ENCODE results near the gene PKNOX2.

Gene PKNOX2

DNA sequence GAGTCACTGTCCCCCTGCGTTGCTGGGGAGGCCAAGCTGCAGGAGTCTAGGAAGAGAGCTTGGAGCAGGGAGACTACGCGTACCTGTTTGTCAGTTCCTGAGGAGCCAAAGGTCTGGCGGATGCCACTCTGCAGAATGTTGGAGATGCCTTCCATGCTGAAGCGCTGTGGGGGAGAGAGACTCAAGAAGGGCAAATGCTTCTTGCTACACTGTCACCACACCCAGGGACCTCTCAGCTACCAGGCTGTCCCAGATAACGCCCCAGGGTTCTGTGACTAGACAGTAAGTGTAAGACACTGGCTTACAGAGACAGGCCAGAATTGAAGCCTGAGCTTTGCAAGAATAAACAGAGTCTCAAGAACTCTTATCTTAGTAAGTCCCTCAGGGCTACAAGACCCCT is 289.5 kb downstream of the PKNOX2 start:
- Histone ChIP-seq H3K36me3 (ENCODE audit: insufficient read depth, low read length) (no peaks in the 10 kb centered on the region), H3K27me3 (ENCODE audit: control insufficient read depth in 1 of 2, insufficient read depth in 2 of 2, low read length in 2 of 2) (no peaks in the 10 kb centered on the region), H3K4me1 (ENCODE audit: insufficient read depth, low read length) (peaks cover 11% of the 10 kb centered on the region)

DNA sequence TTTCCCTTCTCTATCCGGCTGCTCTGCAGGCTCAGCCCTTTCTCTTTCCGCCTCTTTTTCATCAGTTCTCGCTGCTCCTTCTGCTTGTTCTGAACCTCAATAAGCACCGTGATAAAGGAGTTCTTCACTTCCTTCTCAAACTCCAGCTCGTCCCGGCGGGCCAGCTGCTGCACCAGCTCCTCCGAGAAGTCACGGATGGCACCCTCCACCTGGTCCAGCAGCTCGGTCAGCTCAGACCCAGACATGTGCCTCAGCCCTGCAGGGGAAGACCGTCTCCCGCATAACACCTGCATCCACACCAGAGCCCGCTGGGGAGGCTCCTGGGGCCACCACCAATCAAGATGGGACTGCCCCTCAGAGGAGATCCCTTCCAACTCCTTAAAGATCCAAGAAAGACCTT is 291.3 kb downstream of the PKNOX2 start:
- H3K27ac ChIP-seq (ENCODE audit: low read depth, low read length), result no peak overlapping the region
- no peaks in the 10 kb centered on the region for H3K36me3 ChIP-seq (ENCODE audit: insufficient read depth, low read length)
- no peaks in the 10 kb centered on the region for H3K27me3 ChIP-seq (ENCODE audit: control insufficient read depth in 1 of 2, insufficient read depth in 2 of 2, low read length in 2 of 2)
- H3K4me1 ChIP-seq (ENCODE audit: insufficient read depth, low read length), result peaks cover 11% of the 10 kb centered on the region
- H3K9me3 ChIP-seq (ENCODE audit: low read length), result no peaks in the 10 kb centered on the region
- no peak overlapping the region for H3K4me3 ChIP-seq (ENCODE audit: low read depth in 1 of 2, low read length in 2 of 2)
- no peak overlapping the region for H3K9ac ChIP-seq (ENCODE audit: low read length)

More for the DNA sequence above, 289.5 kb downstream of the PKNOX2 start:
- no peaks in the 10 kb centered on the region for H3K9me3 ChIP-seq (ENCODE audit: low read length)
- no peak overlapping the region for H3K4me3 ChIP-seq (ENCODE audit: low read depth in 1 of 2, low read length in 2 of 2)
- H3K27ac ChIP-seq (ENCODE audit: low read depth, low read length), result no peak overlapping the region
- H3K9ac ChIP-seq (ENCODE audit: low read length), result no peak overlapping the region

DNA sequence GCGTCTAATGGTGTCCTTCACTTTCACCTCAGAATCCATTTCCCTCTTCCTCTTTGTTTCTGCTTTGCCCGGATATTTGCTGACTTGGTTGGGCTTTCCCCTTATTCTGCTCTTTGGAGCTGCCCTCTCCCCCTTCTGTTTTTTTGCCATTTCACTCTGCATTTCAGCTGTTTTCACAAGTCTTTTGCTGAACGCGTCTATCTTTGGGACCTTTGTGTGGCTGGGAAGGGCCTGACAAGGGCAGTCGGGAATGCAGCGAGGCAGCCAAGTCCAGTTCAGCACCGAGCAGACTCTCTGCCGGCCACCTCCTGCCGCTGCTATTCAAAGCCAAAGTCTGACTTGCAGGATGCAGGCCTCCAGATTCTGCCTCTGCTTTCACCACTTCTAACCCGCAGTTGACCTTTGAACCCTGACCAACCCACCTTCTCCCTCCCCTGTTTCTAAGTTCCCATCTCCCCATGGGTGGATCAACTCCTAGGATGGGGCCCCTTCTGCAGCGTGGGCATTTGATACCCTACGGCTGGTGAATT is 293.3 kb downstream of the PKNOX2 start:
- no peak overlapping the region for H3K4me3 ChIP-seq (ENCODE audit: low read depth in 1 of 2, low read length in 2 of 2)
- H3K36me3 ChIP-seq (ENCODE audit: insufficient read depth, low read length), result no peaks in the 10 kb centered on the region
- H3K27me3 ChIP-seq (ENCODE audit: control insufficient read depth in 1 of 2, insufficient read depth in 2 of 2, low read length in 2 of 2), result no peaks in the 10 kb centered on the region
- H3K9me3 ChIP-seq (ENCODE audit: low read length), result no peaks in the 10 kb centered on the region
- H3K9ac ChIP-seq (ENCODE audit: low read length), result no peak overlapping the region
- peaks cover 5% of the 10 kb centered on the region for H3K4me1 ChIP-seq (ENCODE audit: insufficient read depth, low read length)
- no peak overlapping the region for H3K27ac ChIP-seq (ENCODE audit: low read depth, low read length)

DNA sequence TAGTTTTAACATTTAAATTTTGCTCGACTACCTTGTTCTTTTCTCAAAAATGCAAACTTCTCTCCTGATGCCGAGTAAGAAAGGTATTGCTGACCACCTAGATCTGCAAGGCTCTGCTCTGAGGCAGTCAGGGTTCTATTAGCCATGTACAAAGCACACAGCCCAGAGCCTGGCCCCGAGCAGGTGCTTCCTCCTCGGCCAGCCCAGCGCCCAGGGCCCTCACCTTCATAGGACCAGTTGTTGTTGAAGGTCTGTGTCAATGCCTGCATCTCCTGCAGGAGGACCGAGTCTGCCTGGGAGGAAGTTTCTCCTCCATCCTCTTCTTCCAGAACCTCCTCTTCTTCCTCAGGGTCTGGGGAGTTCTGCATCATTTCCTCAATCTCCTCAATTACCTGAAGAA is 295.7 kb downstream of the PKNOX2 start:
- H3K9me3 ChIP-seq (ENCODE audit: low read length), result no peaks in the 10 kb centered on the region
- no peaks in the 10 kb centered on the region for H3K36me3 ChIP-seq (ENCODE audit: insufficient read depth, low read length)
- peaks cover 5% of the 10 kb centered on the region for H3K4me1 ChIP-seq (ENCODE audit: insufficient read depth, low read length)
- H3K9ac ChIP-seq (ENCODE audit: low read length), result no peak overlapping the region
- H3K27me3 ChIP-seq (ENCODE audit: control insufficient read depth in 1 of 2, insufficient read depth in 2 of 2, low read length in 2 of 2), result no peaks in the 10 kb centered on the region
- H3K27ac ChIP-seq (ENCODE audit: low read depth, low read length), result no peak overlapping the region
- H3K4me3 ChIP-seq (ENCODE audit: low read depth in 1 of 2, low read length in 2 of 2), result no peak overlapping the region

- Histone ChIP-seq H3K27ac (ENCODE audit: low read depth, low read length) (no peak overlapping the region), H3K9ac (ENCODE audit: low read length) (no peak overlapping the region), H3K27me3 (ENCODE audit: control insufficient read depth in 1 of 2, insufficient read depth in 2 of 2, low read length in 2 of 2) (no peaks in the 10 kb centered on the region), H3K4me1 (ENCODE audit: insufficient read depth, low read length) (no peaks in the 10 kb centered on the region), H3K4me3 (ENCODE audit: low read depth in 1 of 2, low read length in 2 of 2) (no peak overlapping the region), H3K36me3 (ENCODE audit: insufficient read depth, low read length) (peaks cover 5% of the 10 kb centered on the region), H3K9me3 (ENCODE audit: low read length) (no peaks in the 10 kb centered on the region)
These were observed 299.2 kb downstream of the PKNOX2 start for GRCh38 chr11:125463590-125464269.

DNA sequence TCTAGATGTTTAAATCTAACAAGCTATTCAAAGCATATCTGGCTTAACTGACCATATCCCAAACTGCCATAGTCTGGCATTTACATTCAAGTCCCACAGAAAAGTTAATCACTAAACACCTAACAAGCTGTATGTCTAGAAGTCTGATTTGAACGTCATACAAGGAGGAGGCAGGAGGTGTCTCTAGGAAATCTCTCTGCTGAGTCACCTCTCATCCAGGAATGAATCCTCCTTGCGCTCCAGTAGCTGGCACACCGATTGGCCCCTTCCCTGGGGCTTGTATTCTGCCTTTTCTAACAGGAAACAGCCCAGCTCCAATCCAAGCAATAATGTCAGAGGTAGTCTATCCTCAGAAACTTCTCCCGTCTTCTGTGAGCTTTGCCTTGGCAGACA is 299.7 kb downstream of the PKNOX2 start:
- Histone ChIP-seq H3K27ac (ENCODE audit: low read depth, low read length) (no peak overlapping the region), H3K9me3 (ENCODE audit: low read length) (no peaks in the 10 kb centered on the region), H3K9ac (ENCODE audit: low read length) (no peak overlapping the region)

GRCh38 chr11:125464666-125465065 is 300.1 kb downstream of the PKNOX2 start:
- Histone ChIP-seq H3K36me3 (ENCODE audit: insufficient read depth, low read length) (peaks cover 6% of the 10 kb centered on the region), H3K4me3 (ENCODE audit: low read depth in 1 of 2, low read length in 2 of 2) (no peak overlapping the region), H3K9me3 (ENCODE audit: low read length) (no peaks in the 10 kb centered on the region), H3K9ac (ENCODE audit: low read length) (no peak overlapping the region), H3K4me1 (ENCODE audit: insufficient read depth, low read length) (no peaks in the 10 kb centered on the region), H3K27me3 (ENCODE audit: control insufficient read depth in 1 of 2, insufficient read depth in 2 of 2, low read length in 2 of 2) (no peaks in the 10 kb centered on the region), H3K27ac (ENCODE audit: low read depth, low read length) (no peak overlapping the region)

More for the DNA sequence above, 299.7 kb downstream of the PKNOX2 start:
- Histone ChIP-seq H3K4me3 (ENCODE audit: low read depth in 1 of 2, low read length in 2 of 2) (no peak overlapping the region), H3K36me3 (ENCODE audit: insufficient read depth, low read length) (peaks cover 6% of the 10 kb centered on the region), H3K27me3 (ENCODE audit: control insufficient read depth in 1 of 2, insufficient read depth in 2 of 2, low read length in 2 of 2) (no peaks in the 10 kb centered on the region), H3K4me1 (ENCODE audit: insufficient read depth, low read length) (no peaks in the 10 kb centered on the region)

GRCh38 chr11:125465255-125465654 is 300.7 kb downstream of the PKNOX2 start:
- Histone ChIP-seq H3K9ac (ENCODE audit: low read length) (no peak overlapping the region), H3K4me3 (ENCODE audit: low read depth in 1 of 2, low read length in 2 of 2) (no peak overlapping the region), H3K4me1 (ENCODE audit: insufficient read depth, low read length) (no peaks in the 10 kb centered on the region), H3K27me3 (ENCODE audit: control insufficient read depth in 1 of 2, insufficient read depth in 2 of 2, low read length in 2 of 2) (no peaks in the 10 kb centered on the region), H3K9me3 (ENCODE audit: low read length) (no peaks in the 10 kb centered on the region), H3K27ac (ENCODE audit: low read depth, low read length) (no peak overlapping the region), H3K36me3 (ENCODE audit: insufficient read depth, low read length) (peaks cover 6% of the 10 kb centered on the region)

DNA sequence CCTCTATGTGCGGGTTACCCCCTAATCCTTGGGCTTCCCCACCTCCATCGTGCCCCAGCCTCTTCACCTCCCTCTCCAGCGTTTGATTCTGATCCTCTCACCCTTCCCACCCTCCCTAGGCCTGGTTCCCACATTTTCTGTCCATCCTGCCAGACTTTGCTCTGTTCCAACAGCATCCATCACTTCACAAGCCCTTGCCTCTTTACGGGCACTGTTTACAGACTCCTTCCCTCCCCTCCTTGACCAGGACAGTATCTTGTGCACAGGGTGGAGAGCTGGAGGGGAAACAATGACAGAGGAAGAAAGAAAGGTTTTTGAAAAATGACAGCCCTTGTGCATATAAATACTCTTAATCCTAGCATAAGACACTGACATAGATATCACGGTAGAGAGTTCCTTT is 301.1 kb downstream of the PKNOX2 start:
- Histone ChIP-seq H3K4me3 (ENCODE audit: low read depth in 1 of 2, low read length in 2 of 2) (no peak overlapping the region), H3K36me3 (ENCODE audit: insufficient read depth, low read length) (peaks cover 6% of the 10 kb centered on the region), H3K27ac (ENCODE audit: low read depth, low read length) (no peak overlapping the region), H3K9ac (ENCODE audit: low read length) (no peak overlapping the region), H3K9me3 (ENCODE audit: low read length) (no peaks in the 10 kb centered on the region), H3K27me3 (ENCODE audit: control insufficient read depth in 1 of 2, insufficient read depth in 2 of 2, low read length in 2 of 2) (no peaks in the 10 kb centered on the region), H3K4me1 (ENCODE audit: insufficient read depth, low read length) (no peaks in the 10 kb centered on the region)

- no peaks in the 10 kb centered on the region for H3K9me3 ChIP-seq (ENCODE audit: low read length)
- no peak overlapping the region for H3K27ac ChIP-seq (ENCODE audit: low read depth, low read length)
- H3K4me3 ChIP-seq (ENCODE audit: low read depth in 1 of 2, low read length in 2 of 2), result no peak overlapping the region
- no peak overlapping the region for H3K9ac ChIP-seq (ENCODE audit: low read length)
- H3K4me1 ChIP-seq (ENCODE audit: insufficient read depth, low read length), result no peaks in the 10 kb centered on the region
- H3K36me3 ChIP-seq (ENCODE audit: insufficient read depth, low read length), result peaks cover 6% of the 10 kb centered on the region
- no peaks in the 10 kb centered on the region for H3K27me3 ChIP-seq (ENCODE audit: control insufficient read depth in 1 of 2, insufficient read depth in 2 of 2, low read length in 2 of 2)
These were observed 303.5 kb downstream of the PKNOX2 start for GRCh38 chr11:125468025-125468424.

DNA sequence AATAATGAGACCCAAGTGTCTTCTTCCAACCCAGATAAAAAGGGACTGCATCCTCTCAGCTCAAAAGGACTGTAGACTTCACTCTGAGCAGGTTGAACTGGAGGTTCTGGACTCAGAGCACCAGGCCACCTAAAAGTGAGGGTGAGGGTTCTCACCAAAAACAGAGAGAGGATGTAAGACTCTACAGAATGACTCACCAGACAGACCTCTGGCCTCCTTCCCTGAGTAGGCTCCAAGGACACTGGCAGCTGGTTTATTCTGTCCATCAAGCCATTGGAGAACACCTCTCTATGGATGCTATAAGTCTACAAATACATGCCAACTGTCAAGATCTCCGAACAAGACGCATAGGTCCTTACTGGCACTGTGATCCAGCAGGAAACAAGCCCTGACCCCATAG is 304.3 kb downstream of the PKNOX2 start:
- H3K27me3 ChIP-seq (ENCODE audit: control insufficient read depth in 1 of 2, insufficient read depth in 2 of 2, low read length in 2 of 2), result no peaks in the 10 kb centered on the region
- no peak overlapping the region for H3K4me3 ChIP-seq (ENCODE audit: low read depth in 1 of 2, low read length in 2 of 2)
- no peak overlapping the region for H3K27ac ChIP-seq (ENCODE audit: low read depth, low read length)
- no peaks in the 10 kb centered on the region for H3K4me1 ChIP-seq (ENCODE audit: insufficient read depth, low read length)
- H3K9ac ChIP-seq (ENCODE audit: low read length), result no peak overlapping the region
- no peaks in the 10 kb centered on the region for H3K9me3 ChIP-seq (ENCODE audit: low read length)
- peaks cover 6% of the 10 kb centered on the region for H3K36me3 ChIP-seq (ENCODE audit: insufficient read depth, low read length)

GRCh38 chr11:125470355-125470754 is 305.8 kb downstream of the PKNOX2 start:
- no peak overlapping the region for H3K27ac ChIP-seq (ENCODE audit: low read depth, low read length)
- H3K9me3 ChIP-seq (ENCODE audit: low read length), result no peaks in the 10 kb centered on the region
- no peaks in the 10 kb centered on the region for H3K4me1 ChIP-seq (ENCODE audit: insufficient read depth, low read length)
- H3K4me3 ChIP-seq (ENCODE audit: low read depth in 1 of 2, low read length in 2 of 2), result no peak overlapping the region
- H3K27me3 ChIP-seq (ENCODE audit: control insufficient read depth in 1 of 2, insufficient read depth in 2 of 2, low read length in 2 of 2), result no peaks in the 10 kb centered on the region
- peaks cover 6% of the 10 kb centered on the region for H3K36me3 ChIP-seq (ENCODE audit: insufficient read depth, low read length)
- H3K9ac ChIP-seq (ENCODE audit: low read length), result no peak overlapping the region

Measured in muscle layer of colon (tissue), 2 donors.